ENCODE results near the gene OR6P1. TPM values are rescaled to one million over a fixed set of nuclear protein-coding genes. Genes with fewer than 3 reads are reported as not detected.

Gene OR6P1
- total RNA-seq = not detected

DNA sequence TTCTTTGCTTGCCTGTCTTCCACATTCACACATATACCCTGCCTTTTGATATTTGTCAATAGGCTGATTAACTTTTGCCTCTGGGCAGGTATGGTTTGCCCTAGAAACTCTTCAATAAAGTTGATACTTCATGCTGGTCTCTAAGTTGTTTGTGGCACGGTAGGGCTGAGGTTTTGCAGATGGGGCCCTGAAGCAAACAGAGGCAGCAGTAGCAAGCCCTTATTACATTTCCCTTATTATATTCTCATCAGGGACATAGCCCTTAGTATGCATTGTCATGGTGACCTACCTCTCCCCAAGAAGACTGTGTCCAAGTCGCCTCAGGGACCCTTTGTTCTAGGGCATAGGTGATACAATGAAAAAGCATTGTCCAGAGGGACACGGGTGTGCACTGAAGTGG is at the start of gene OR6P1:
Gene OR6P1 (minus strand): TSS at position 101 of the 400 bp plus-strand sequence. CDS start 6,976 bp downstream, outside the sequence.
- no peaks in the 10 kb centered on the region for H3K4me1 Mint-ChIP-seq (ENCODE audit: low read depth in 2 of 2)
- no peak within 1 kb of the TSS for H3K27ac Mint-ChIP-seq

GRCh38 chr1:158613764-158614163 is 43.4 kb upstream of the OR6P1 start:
- peaks cover 15 to 26% of the 10 kb centered on the region in 2 donors for H3K27me3 Mint-ChIP-seq
- H3K4me1 Mint-ChIP-seq (ENCODE audit: low read depth in 2 of 2) = no peaks in the 10 kb centered on the region
- H3K36me3 Mint-ChIP-seq = no peaks in the 10 kb centered on the region
- H3K27ac Mint-ChIP-seq = no peak overlapping the region
- no peaks in the 10 kb centered on the region for H3K9me3 Mint-ChIP-seq
- DNase-seq (ENCODE audit: low spot score) (no peak), ATAC-seq (no peak)
- no peak overlapping the region for H3K4me3 Mint-ChIP-seq

More for the DNA sequence above, at the start of gene OR6P1:
- no peak for ATAC-seq
- H3K36me3 Mint-ChIP-seq = no peaks in the 10 kb centered on the region
- H3K27me3 Mint-ChIP-seq = peaks cover 47 to 56% of the 10 kb centered on the region in 2 donors
- H3K4me3 Mint-ChIP-seq = no peak within 1 kb of the TSS
- H3K9me3 Mint-ChIP-seq = no peaks in the 10 kb centered on the region
- no peak for DNase-seq (ENCODE audit: low spot score)

DNA sequence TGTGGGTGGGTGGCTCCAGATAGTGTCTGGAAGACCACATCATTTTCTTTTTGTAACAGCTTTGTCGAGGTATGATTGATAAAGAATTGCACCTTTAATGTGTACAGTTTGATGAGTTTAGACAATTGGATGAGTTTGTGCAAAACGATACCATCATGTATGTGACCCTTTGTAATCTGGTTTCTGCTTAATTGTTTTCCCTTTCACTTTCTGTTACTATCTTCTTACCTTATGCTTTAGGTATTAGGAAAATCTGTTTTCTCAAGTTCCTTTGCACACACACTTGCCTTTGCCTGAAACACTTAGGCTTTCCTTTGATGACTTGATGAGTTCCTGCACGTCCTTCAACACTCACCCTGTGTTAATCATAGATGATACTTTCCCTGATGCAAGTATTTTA is 41.5 kb upstream of the OR6P1 start:
- no peak overlapping the region for H3K4me3 Mint-ChIP-seq
- H3K36me3 Mint-ChIP-seq = no peaks in the 10 kb centered on the region
- H3K9me3 Mint-ChIP-seq = no peaks in the 10 kb centered on the region
- H3K27ac Mint-ChIP-seq = no peak overlapping the region
- ATAC-seq (no peak), DNase-seq (ENCODE audit: low spot score) (no peak)
- H3K27me3 Mint-ChIP-seq = peaks cover 11 to 19% of the 10 kb centered on the region in 2 donors
- no peaks in the 10 kb centered on the region for H3K4me1 Mint-ChIP-seq (ENCODE audit: low read depth in 2 of 2)

GRCh38 chr1:158607296-158607695 is 36.9 kb upstream of the OR6P1 start:
- Mint-ChIP-seq H3K9me3 (no peaks in the 10 kb centered on the region), H3K27ac (no peak overlapping the region), H3K27me3 (peaks cover 5 to 9% of the 10 kb centered on the region in 2 donors), H3K4me3 (no peak overlapping the region), H3K36me3 (no peaks in the 10 kb centered on the region), H3K4me1 (ENCODE audit: low read depth in 2 of 2) (no peaks in the 10 kb centered on the region)
- DNase-seq (ENCODE audit: low spot score) (no peak), ATAC-seq (no peak)

- Mint-ChIP-seq H3K27me3 (peaks cover 10 to 12% of the 10 kb centered on the region in 2 donors), H3K27ac (no peak within 1 kb of the TSS), H3K4me1 (ENCODE audit: low read depth in 2 of 2) (peaks cover 0 to 5% of the 10 kb centered on the region in 2 donors), H3K9me3 (no peaks in the 10 kb centered on the region), H3K4me3 (no peak within 1 kb of the TSS), H3K36me3 (no peaks in the 10 kb centered on the region)
- ATAC-seq (peak in 1 of 2 donors; percentile 32), DNase-seq (ENCODE audit: low spot score) (no peak)
Measured at GRCh38 chr1:158604968-158605367, 34.6 kb upstream of the OR6P1 start, which contains the start of gene OR10Z1. Gene OR10Z1 (plus strand): TSS chr1:158605268. CDS start chr1:158606439, 1,171 bp downstream.

- no peak overlapping the region for H3K4me3 Mint-ChIP-seq
- peaks cover 13% of the 10 kb centered on the region for H3K9me3 Mint-ChIP-seq
- H3K27me3 Mint-ChIP-seq = peaks cover 21 to 22% of the 10 kb centered on the region in 2 donors
Measured at GRCh38 chr1:158600735-158601134, 30.4 kb upstream of the OR6P1 start.

GRCh38 chr1:158586942-158587341 is 16.6 kb upstream of the OR6P1 start:
- H3K36me3 Mint-ChIP-seq = peaks cover 4% of the 10 kb centered on the region
- no peaks in the 10 kb centered on the region for H3K4me1 Mint-ChIP-seq (ENCODE audit: low read depth in 2 of 2)
- peaks cover 7% of the 10 kb centered on the region for H3K9me3 Mint-ChIP-seq
- no peak overlapping the region for H3K4me3 Mint-ChIP-seq
- no peak for DNase-seq (ENCODE audit: low spot score)
- peaks cover 14% of the 10 kb centered on the region in 2 donors for H3K27me3 Mint-ChIP-seq
- ATAC-seq = no peak
- H3K27ac Mint-ChIP-seq = no peak overlapping the region

More at GRCh38 chr1:158600735-158601134, 30.4 kb upstream of the OR6P1 start:
- ATAC-seq = no peak
- Mint-ChIP-seq H3K27ac (no peak overlapping the region), H3K36me3 (peaks cover 32% of the 10 kb centered on the region), H3K4me1 (ENCODE audit: low read depth in 2 of 2) (peaks cover 0 to 5% of the 10 kb centered on the region in 2 donors)
- DNase-seq (ENCODE audit: low spot score) = no peak

GRCh38 chr1:158583962-158584361 is 13.6 kb upstream of the OR6P1 start:
- peaks cover 17 to 19% of the 10 kb centered on the region in 2 donors for H3K27me3 Mint-ChIP-seq
- H3K4me1 Mint-ChIP-seq (ENCODE audit: low read depth in 2 of 2) = no peaks in the 10 kb centered on the region
- DNase-seq (ENCODE audit: low spot score) (no peak), ATAC-seq (no peak)
- peaks cover 5% of the 10 kb centered on the region for H3K9me3 Mint-ChIP-seq
- H3K4me3 Mint-ChIP-seq = no peak overlapping the region
- no peak overlapping the region for H3K27ac Mint-ChIP-seq
- peaks cover 4% of the 10 kb centered on the region for H3K36me3 Mint-ChIP-seq

- Mint-ChIP-seq H3K4me3 (no peak within 1 kb of the TSS), H3K4me1 (ENCODE audit: low read depth in 2 of 2) (no peaks in the 10 kb centered on the region), H3K36me3 (no peaks in the 10 kb centered on the region), H3K27me3 (peaks cover 19 to 26% of the 10 kb centered on the region in 2 donors), H3K9me3 (no peaks in the 10 kb centered on the region), H3K27ac (no peak within 1 kb of the TSS)
- DNase-seq (ENCODE audit: low spot score) (no peak), ATAC-seq (no peak)
Measured at GRCh38 chr1:158579733-158580132, 9.4 kb upstream of the OR6P1 start, which contains the start of gene OR10X1. Gene OR10X1 (minus strand): TSS chr1:158579899. CDS start chr1:158579899, 0 bp downstream.

- no peak for DNase-seq (ENCODE audit: low spot score)
- no peaks in the 10 kb centered on the region for H3K4me1 Mint-ChIP-seq (ENCODE audit: low read depth in 2 of 2)
- H3K36me3 Mint-ChIP-seq = no peaks in the 10 kb centered on the region
- no peak overlapping the region for H3K4me3 Mint-ChIP-seq
- no peaks in the 10 kb centered on the region for H3K9me3 Mint-ChIP-seq
- peaks cover 21 to 31% of the 10 kb centered on the region in 2 donors for H3K27me3 Mint-ChIP-seq
- no peak for ATAC-seq
- H3K27ac Mint-ChIP-seq = no peak overlapping the region
Measured at GRCh38 chr1:158577561-158577960, 7.2 kb upstream of the OR6P1 start.

DNA sequence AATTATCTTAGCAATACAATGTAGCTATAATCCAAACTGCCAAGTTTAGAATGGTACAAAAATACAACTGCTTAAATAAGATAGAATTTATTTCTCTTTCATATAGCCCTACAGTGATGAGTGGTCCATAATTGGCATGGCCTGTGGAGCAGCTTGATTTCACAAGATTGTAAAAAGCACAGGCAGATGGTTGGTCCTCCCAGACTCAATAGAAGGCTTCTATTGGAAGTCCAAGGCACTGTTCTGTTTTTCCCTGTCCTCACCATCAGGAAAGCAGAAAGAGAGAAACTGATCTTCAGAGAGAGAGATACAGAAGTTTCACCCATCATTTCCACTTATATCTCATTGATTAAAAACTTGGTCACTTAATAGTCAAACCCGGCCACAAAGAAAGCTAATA is 1.8 kb upstream of the OR6P1 start:
- no peak for DNase-seq (ENCODE audit: low spot score)
- Mint-ChIP-seq H3K9me3 (no peaks in the 10 kb centered on the region), H3K4me1 (ENCODE audit: low read depth in 2 of 2) (no peaks in the 10 kb centered on the region), H3K27me3 (peaks cover 44 to 47% of the 10 kb centered on the region in 2 donors), H3K4me3 (no peak overlapping the region), H3K27ac (no peak overlapping the region), H3K36me3 (no peaks in the 10 kb centered on the region)
- ATAC-seq = no peak

DNA sequence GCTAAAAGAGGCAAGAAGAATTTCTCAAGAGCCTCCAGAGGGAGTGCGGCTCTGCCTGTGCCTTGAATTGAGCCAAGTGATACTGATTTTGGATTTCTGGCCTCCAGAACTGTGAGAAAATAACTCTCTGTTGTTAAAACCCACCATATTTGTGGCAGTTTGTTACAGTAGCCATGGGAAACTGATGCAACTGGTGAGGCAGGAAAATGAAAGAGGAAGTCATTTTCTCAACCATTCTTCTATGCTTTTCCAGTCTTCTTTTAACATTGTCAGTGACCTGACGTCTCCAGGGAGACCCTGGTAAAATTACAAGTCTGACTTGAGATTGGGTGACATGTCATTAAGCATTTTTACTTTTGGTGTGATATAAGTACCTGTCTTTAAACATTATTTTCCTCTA is 5.8 kb downstream of the OR6P1 start:
- no peaks in the 10 kb centered on the region for H3K4me1 Mint-ChIP-seq (ENCODE audit: low read depth in 2 of 2)
- no peak overlapping the region for H3K27ac Mint-ChIP-seq
- no peak for ATAC-seq
- no peaks in the 10 kb centered on the region for H3K9me3 Mint-ChIP-seq
- H3K27me3 Mint-ChIP-seq = peaks cover 24 to 55% of the 10 kb centered on the region in 2 donors
- no peak overlapping the region for H3K4me3 Mint-ChIP-seq
- no peaks in the 10 kb centered on the region for H3K36me3 Mint-ChIP-seq
- DNase-seq (ENCODE audit: low spot score) = no peak

GRCh38 chr1:158563853-158564252 is 6.5 kb downstream of the OR6P1 start:
- no peaks in the 10 kb centered on the region for H3K36me3 Mint-ChIP-seq

GRCh38 chr1:158559696-158560095 is 10.7 kb downstream of the OR6P1 start:
- Mint-ChIP-seq H3K27me3 (peaks cover 18 to 40% of the 10 kb centered on the region in 2 donors), H3K27ac (no peak overlapping the region), H3K36me3 (no peaks in the 10 kb centered on the region), H3K9me3 (no peaks in the 10 kb centered on the region), H3K4me3 (no peak overlapping the region), H3K4me1 (ENCODE audit: low read depth in 2 of 2) (no peaks in the 10 kb centered on the region)
- no peak for ATAC-seq
- DNase-seq (ENCODE audit: low spot score) = no peak

More at GRCh38 chr1:158563853-158564252, 6.5 kb downstream of the OR6P1 start:
- ATAC-seq (no peak), DNase-seq (ENCODE audit: low spot score) (no peak)
- H3K27me3 Mint-ChIP-seq = peaks cover 28 to 54% of the 10 kb centered on the region in 2 donors
- H3K9me3 Mint-ChIP-seq = no peaks in the 10 kb centered on the region
- no peak overlapping the region for H3K4me3 Mint-ChIP-seq
- H3K4me1 Mint-ChIP-seq (ENCODE audit: low read depth in 2 of 2) = no peaks in the 10 kb centered on the region
- no peak overlapping the region for H3K27ac Mint-ChIP-seq

DNA sequence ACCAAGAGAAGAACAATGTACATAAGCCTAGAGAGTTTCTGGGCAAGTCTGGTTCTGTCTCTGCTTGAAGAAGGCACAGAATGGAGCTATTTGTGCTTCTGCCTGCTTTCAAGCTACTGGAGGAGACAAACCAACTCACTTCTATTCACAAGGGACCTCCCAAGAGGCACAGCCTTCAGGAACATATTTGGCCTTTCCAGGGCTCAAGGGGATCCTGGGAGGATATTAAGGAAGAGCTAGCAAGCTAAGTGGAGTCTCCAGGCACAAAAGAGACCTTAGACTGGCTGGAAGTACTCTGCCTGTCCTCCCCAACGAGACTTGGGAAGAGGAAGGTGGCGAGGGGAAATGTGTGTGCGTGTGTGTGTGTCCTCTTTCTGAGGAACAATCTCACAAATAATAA is 16.0 kb downstream of the OR6P1 start, which contains the start of gene OR6Y1:
Gene OR6Y1 (minus strand): TSS at position 54 of the 400 bp plus-strand sequence. CDS start 6,300 bp downstream, outside the sequence.
- H3K4me1 Mint-ChIP-seq (ENCODE audit: low read depth in 2 of 2) = no peaks in the 10 kb centered on the region
- no peaks in the 10 kb centered on the region for H3K36me3 Mint-ChIP-seq
- H3K27ac Mint-ChIP-seq = no peak within 1 kb of the TSS
- H3K4me3 Mint-ChIP-seq = no peak within 1 kb of the TSS
- no peak for DNase-seq (ENCODE audit: low spot score)
- H3K9me3 Mint-ChIP-seq = no peaks in the 10 kb centered on the region
- H3K27me3 Mint-ChIP-seq = peaks cover 15% of the 10 kb centered on the region in 2 donors
- ATAC-seq = no peak
